ENCODE results near the gene LDLRAP1. TPM values are rescaled to one million over a fixed set of nuclear protein-coding genes. Genes with fewer than 3 reads are reported as not detected.

The LDLRAP1 gene
- total and polyA plus RNA-seq, 2 donors (not counting 1 experiment from before 2014, with no cell fraction given): 22.7 to 24.3 TPM

- ATAC-seq (ENCODE audit: low read depth): no peak
Observed at GRCh38 chr1:25530186-25531081, 13.0 kb upstream of the LDLRAP1 start.

DNA sequence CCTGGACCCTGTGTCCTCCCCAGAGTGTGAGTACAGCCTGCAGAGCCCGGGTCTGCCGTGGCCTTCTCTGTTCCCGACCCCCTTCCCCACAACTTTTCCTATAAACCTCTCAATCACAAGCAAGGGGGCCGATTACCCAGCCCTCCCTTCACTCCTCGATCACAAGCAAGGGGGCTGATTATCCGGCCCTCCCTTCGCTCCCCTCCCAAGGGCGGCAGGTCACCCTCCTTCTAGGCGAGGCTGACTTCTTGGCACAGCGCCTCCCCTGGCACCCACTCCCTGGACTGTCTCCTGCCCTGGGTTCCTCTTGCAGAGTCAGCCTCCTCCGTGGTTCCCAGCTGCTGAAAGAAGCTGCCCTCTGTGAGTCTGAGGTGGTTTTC, 12.3 kb upstream of the LDLRAP1 start:
- peaks cover 4% of the 10 kb centered on the region for H3K27me3 Mint-ChIP-seq
- H3K9me3 Mint-ChIP-seq (ENCODE audit: insufficient read depth): no peaks in the 10 kb centered on the region
- Histone ChIP-seq H3K4me3 (ENCODE audit: control extremely low read depth in 1 of 5, extremely low read depth in 1 of 5, insufficient read depth in 1 of 5, low read depth in 2 of 5, low read length in 4 of 5) (no peak overlapping the region), H3K27ac (ENCODE audit: low read length in 2 of 2) (no peak overlapping the region), H4K20me1 (ENCODE audit: control insufficient read depth, insufficient read depth, low read length, poor library complexity, severe bottlenecking) (no peaks in the 10 kb centered on the region), H3K27me3 (replicated peaks in 1 of 4; ENCODE audit: control extremely low read depth in 1 of 4, control insufficient read depth in 3 of 4, insufficient read depth in 4 of 4, low read length in 3 of 4) (peaks cover 0 to 5% (median 0%) of the 10 kb centered on the region in 4 experiments), H3K36me3 (replicated peaks in 1 of 2; ENCODE audit: control extremely low read depth in 1 of 2, control insufficient read depth in 1 of 2, extremely low read depth in 1 of 2, insufficient read depth in 2 of 2, low read length in 1 of 2) (no peaks in the 10 kb centered on the region), H3K4me1 (ENCODE audit: control insufficient read depth in 2 of 2, insufficient read depth in 2 of 2, low read length in 2 of 2) (no peaks in the 10 kb centered on the region), H3K79me2 (ENCODE audit: control insufficient read depth, insufficient read depth, low read length) (no peaks in the 10 kb centered on the region), H2AFZ (ENCODE audit: insufficient read depth, low read depth, low read length, poor library complexity, severe bottlenecking) (no peak overlapping the region), H3K4me2 (replicated peaks; ENCODE audit: low read depth, low read length, poor library complexity, severe bottlenecking) (no peak overlapping the region), H3K9me3 (ENCODE audit: control extremely low read depth in 1 of 3, control insufficient read depth in 2 of 3, insufficient read depth in 1 of 3, low read length in 2 of 3) (no peaks in the 10 kb centered on the region), H3K9ac (ENCODE audit: low read length) (no peak overlapping the region)
- intact Hi-C loops (cut with micrococcal nuclease): no loop called here
- ChIA-PET POLR2A (no interaction called here), CTCF (no interaction called here)
- H3K4me3 Mint-ChIP-seq: no peak overlapping the region
- ATAC-seq (ENCODE audit: low read depth): no peak
- no peaks in the 10 kb centered on the region for H3K4me1 Mint-ChIP-seq
- no peak overlapping the region for H3K27ac Mint-ChIP-seq
- WGBS (ENCODE audit: insufficient coverage): 91% methylated on average over 9 of the region's 11 CpGs
- TF ChIP-seq, protein P1, sequence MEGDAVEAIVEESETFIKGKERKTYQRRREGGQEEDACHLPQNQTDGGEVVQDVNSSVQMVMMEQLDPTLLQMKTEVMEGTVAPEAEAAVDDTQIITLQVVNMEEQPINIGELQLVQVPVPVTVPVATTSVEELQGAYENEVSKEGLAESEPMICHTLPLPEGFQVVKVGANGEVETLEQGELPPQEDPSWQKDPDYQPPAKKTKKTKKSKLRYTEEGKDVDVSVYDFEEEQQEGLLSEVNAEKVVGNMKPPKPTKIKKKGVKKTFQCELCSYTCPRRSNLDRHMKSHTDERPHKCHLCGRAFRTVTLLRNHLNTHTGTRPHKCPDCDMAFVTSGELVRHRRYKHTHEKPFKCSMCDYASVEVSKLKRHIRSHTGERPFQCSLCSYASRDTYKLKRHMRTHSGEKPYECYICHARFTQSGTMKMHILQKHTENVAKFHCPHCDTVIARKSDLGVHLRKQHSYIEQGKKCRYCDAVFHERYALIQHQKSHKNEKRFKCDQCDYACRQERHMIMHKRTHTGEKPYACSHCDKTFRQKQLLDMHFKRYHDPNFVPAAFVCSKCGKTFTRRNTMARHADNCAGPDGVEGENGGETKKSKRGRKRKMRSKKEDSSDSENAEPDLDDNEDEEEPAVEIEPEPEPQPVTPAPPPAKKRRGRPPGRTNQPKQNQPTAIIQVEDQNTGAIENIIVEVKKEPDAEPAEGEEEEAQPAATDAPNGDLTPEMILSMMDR (IDR thresholded peaks at IDR 0.05): no peak
- no peak for TF ChIP-seq EZH2 (IDR thresholded peaks at IDR 0.05; ENCODE audit: borderline replicate concordance, insufficient read depth, low read depth, low read length, poor library complexity, severe bottlenecking)
- no peak for DNase-seq

More at GRCh38 chr1:25530186-25531081, 13.0 kb upstream of the LDLRAP1 start:
- Histone ChIP-seq H3K4me3 (ENCODE audit: control extremely low read depth in 1 of 5, extremely low read depth in 1 of 5, insufficient read depth in 1 of 5, low read depth in 2 of 5, low read length in 4 of 5) (no peak overlapping the region), H3K27ac (ENCODE audit: low read length in 2 of 2) (no peak overlapping the region), H3K9me3 (ENCODE audit: control extremely low read depth in 1 of 3, control insufficient read depth in 2 of 3, insufficient read depth in 1 of 3, low read length in 2 of 3) (no peaks in the 10 kb centered on the region), H3K9ac (ENCODE audit: low read length) (no peak overlapping the region), H3K27me3 (replicated peaks in 1 of 4; ENCODE audit: control extremely low read depth in 1 of 4, control insufficient read depth in 3 of 4, insufficient read depth in 4 of 4, low read length in 3 of 4) (peaks cover 0 to 5% (median 0%) of the 10 kb centered on the region in 4 experiments), H3K36me3 (replicated peaks in 1 of 2; ENCODE audit: control extremely low read depth in 1 of 2, control insufficient read depth in 1 of 2, extremely low read depth in 1 of 2, insufficient read depth in 2 of 2, low read length in 1 of 2) (no peaks in the 10 kb centered on the region), H3K4me2 (replicated peaks; ENCODE audit: low read depth, low read length, poor library complexity, severe bottlenecking) (no peak overlapping the region), H2AFZ (ENCODE audit: insufficient read depth, low read depth, low read length, poor library complexity, severe bottlenecking) (no peak overlapping the region), H4K20me1 (ENCODE audit: control insufficient read depth, insufficient read depth, low read length, poor library complexity, severe bottlenecking) (no peaks in the 10 kb centered on the region), H3K4me1 (ENCODE audit: control insufficient read depth in 2 of 2, insufficient read depth in 2 of 2, low read length in 2 of 2) (no peaks in the 10 kb centered on the region), H3K79me2 (ENCODE audit: control insufficient read depth, insufficient read depth, low read length) (no peaks in the 10 kb centered on the region)
- TF ChIP-seq, protein P1 (IDR thresholded peaks at IDR 0.05): no peak
- TF ChIP-seq EZH2 (IDR thresholded peaks at IDR 0.05; ENCODE audit: borderline replicate concordance, insufficient read depth, low read depth, low read length, poor library complexity, severe bottlenecking): no peak
- Mint-ChIP-seq H3K27ac (no peak overlapping the region), H3K4me1 (no peaks in the 10 kb centered on the region), H3K27me3 (peaks cover 6% of the 10 kb centered on the region), H3K4me3 (no peak overlapping the region), H3K9me3 (ENCODE audit: insufficient read depth) (no peaks in the 10 kb centered on the region)
- POLR2A ChIA-PET: no interaction called here
- no peak for DNase-seq
- WGBS (ENCODE audit: insufficient coverage): 96% methylated on average over 16 of the region's 22 CpGs
- intact Hi-C loops (cut with micrococcal nuclease): no loop called here
- CTCF ChIA-PET: no interaction called here

All from B cell (primary cell).